ENCODE results near the gene CENPN. TPM values are rescaled to one million over a fixed set of nuclear protein-coding genes. Genes with fewer than 3 reads are reported as not detected.

The CENPN gene
- total and polyA plus RNA-seq, 3 donors from 2014 or later, result 11.5 to 39.1 (median 19.3) TPM

DNA sequence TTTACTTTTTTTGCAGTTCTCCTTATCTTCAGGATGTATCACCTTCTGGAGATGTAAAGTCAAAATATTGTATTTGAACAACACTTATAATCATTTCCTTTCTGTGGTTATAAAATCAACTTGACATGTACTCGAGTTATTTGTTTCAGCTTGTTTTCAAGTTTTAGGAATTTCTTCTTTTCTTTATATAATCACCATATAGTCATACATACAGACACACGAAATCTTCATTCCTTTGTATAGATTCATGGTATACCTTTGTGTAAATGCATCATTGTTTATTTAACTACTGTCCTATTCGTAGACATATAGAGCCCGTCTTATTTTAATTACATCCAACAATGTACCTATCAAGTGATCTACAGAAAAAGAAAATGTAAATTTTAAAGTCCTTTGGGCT is 40.4 kb upstream of the CENPN start:
- Histone ChIP-seq H3K27ac (no peak overlapping the region), H3K9me3 (no peaks in the 10 kb centered on the region), H3K36me3 (ENCODE audit: low read depth, missing control alignments) (no peaks in the 10 kb centered on the region), H3K4me3 (no peak overlapping the region), H3K27me3 (no peaks in the 10 kb centered on the region), H3K4me1 (no peaks in the 10 kb centered on the region)
- WGBS, 2 donors, result 91% methylated on average over 4 of the region's 4 CpGs
- DNase-seq, result no peak
- intact Hi-C loops (cut with DNase I; ENCODE audit: low total_unique reads), result no loop called here
- no peak for TF ChIP-seq POLR2A (IDR thresholded peaks at IDR 0.05)
- TF ChIP-seq, protein P1, sequence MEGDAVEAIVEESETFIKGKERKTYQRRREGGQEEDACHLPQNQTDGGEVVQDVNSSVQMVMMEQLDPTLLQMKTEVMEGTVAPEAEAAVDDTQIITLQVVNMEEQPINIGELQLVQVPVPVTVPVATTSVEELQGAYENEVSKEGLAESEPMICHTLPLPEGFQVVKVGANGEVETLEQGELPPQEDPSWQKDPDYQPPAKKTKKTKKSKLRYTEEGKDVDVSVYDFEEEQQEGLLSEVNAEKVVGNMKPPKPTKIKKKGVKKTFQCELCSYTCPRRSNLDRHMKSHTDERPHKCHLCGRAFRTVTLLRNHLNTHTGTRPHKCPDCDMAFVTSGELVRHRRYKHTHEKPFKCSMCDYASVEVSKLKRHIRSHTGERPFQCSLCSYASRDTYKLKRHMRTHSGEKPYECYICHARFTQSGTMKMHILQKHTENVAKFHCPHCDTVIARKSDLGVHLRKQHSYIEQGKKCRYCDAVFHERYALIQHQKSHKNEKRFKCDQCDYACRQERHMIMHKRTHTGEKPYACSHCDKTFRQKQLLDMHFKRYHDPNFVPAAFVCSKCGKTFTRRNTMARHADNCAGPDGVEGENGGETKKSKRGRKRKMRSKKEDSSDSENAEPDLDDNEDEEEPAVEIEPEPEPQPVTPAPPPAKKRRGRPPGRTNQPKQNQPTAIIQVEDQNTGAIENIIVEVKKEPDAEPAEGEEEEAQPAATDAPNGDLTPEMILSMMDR (IDR thresholded peaks at IDR 0.05), result no peak

DNA sequence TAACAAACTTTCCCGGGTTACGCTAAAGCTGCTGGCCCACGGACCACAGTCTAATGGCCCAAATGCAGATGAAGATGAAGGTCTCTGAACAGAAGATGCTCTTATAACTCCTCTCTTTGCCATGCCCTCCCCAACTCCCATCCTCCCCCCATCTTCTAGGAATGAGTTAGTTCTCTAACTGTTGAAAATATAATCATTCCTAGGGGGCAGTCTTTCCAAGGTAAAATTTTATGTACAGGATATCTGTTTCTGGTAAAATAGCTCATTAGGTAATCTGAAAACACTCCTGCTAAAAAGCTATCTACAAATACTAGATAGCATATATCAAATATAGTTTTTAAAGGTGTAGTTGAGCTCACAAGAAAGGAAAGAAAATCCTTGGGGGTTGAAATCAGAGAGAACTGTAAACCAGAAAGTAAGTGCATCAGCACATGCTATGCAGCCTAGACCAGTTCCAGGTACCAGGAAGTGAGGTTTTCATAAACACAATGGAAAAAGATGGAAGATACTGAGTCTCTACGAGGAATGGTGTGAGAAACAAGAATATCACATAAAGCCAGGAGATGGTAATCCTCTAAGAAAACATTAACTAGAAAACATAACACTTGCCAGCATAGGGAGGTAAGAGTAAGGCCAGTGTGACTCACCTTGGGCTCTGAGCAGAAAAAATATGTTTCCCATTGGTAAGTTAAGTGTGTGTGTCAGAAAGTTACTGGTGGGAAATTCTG is 38.5 kb upstream of the CENPN start:
- WGBS, 2 donors, result 95 to 97% methylated on average over 4 of the region's 4 CpGs
- no peaks in the 10 kb centered on the region for H3K27me3 ChIP-seq
- no peaks in the 10 kb centered on the region for H3K9me3 ChIP-seq
- no peaks in the 10 kb centered on the region for H3K4me1 ChIP-seq
- H3K27ac ChIP-seq, result no peak overlapping the region
- TF ChIP-seq, protein P1 (IDR thresholded peaks at IDR 0.05), result no peak
- TF ChIP-seq POLR2A (IDR thresholded peaks at IDR 0.05), result no peak
- DNase-seq, result no peak
- no peak overlapping the region for H3K4me3 ChIP-seq
- H3K36me3 ChIP-seq (ENCODE audit: low read depth, missing control alignments), result no peaks in the 10 kb centered on the region
- intact Hi-C loops (cut with DNase I; ENCODE audit: low total_unique reads), result no loop called here

DNA sequence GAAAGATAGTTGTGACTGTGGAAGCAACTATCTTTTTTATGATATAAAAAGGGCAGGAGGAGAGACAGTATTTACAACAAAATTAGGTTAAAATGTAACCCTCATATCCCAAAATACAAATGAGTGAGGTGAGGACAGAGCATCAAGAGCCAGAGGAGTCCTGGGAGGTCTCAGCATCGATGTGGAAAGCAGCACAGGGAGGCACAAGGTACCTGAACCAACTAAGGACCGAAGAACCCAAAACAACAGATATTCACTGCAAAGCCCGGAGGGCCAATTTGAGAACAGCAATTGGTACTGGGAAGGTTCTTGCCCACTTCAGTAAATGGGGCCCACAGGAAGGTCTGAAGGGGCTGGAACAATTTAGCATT is 37.9 kb upstream of the CENPN start:
- H3K9me3 ChIP-seq, result no peaks in the 10 kb centered on the region
- 95% methylated on average over 3 of the region's 3 CpGs for WGBS, 2 donors
- H3K27ac ChIP-seq, result no peak overlapping the region
- no peaks in the 10 kb centered on the region for H3K4me1 ChIP-seq
- H3K36me3 ChIP-seq (ENCODE audit: low read depth, missing control alignments), result no peaks in the 10 kb centered on the region
- no peak for TF ChIP-seq POLR2A (IDR thresholded peaks at IDR 0.05)
- TF ChIP-seq, protein P1 (IDR thresholded peaks at IDR 0.05), result no peak
- H3K27me3 ChIP-seq, result no peaks in the 10 kb centered on the region
- H3K4me3 ChIP-seq, result no peak overlapping the region
- no peak for DNase-seq
- intact Hi-C loops (cut with DNase I; ENCODE audit: low total_unique reads), result no loop called here

DNA sequence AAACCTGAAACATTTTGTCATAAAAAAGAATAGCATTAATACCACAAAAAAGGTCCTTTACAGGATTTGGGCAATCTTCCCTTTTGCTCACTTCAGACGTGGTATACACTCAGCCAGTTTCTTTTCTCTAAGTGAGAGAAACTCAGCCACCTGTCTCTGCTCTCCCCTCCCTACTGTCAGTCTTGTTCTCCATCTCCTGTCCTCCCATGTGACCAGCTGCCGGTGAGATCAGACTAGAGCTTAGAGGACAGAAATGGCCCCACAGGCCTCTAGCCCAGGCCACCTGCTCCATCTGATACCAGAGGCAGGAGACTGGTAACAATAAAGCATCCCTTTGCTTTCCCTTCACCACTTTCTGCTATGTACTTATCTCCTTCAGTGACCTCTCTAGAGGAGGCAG is 35.2 kb upstream of the CENPN start:
- Histone ChIP-seq H3K9me3 (no peaks in the 10 kb centered on the region), H3K4me3 (no peak overlapping the region), H3K36me3 (ENCODE audit: low read depth, missing control alignments) (no peaks in the 10 kb centered on the region), H3K27ac (no peak overlapping the region), H3K27me3 (no peaks in the 10 kb centered on the region), H3K4me1 (no peaks in the 10 kb centered on the region)
- intact Hi-C loops (cut with DNase I; ENCODE audit: low total_unique reads), result no loop called here
- TF ChIP-seq, protein P1 (IDR thresholded peaks at IDR 0.05), result no peak
- no peak for TF ChIP-seq POLR2A (IDR thresholded peaks at IDR 0.05)
- no peak for DNase-seq
- 82% methylated on average over 2 of the region's 2 CpGs for WGBS, 2 donors

DNA sequence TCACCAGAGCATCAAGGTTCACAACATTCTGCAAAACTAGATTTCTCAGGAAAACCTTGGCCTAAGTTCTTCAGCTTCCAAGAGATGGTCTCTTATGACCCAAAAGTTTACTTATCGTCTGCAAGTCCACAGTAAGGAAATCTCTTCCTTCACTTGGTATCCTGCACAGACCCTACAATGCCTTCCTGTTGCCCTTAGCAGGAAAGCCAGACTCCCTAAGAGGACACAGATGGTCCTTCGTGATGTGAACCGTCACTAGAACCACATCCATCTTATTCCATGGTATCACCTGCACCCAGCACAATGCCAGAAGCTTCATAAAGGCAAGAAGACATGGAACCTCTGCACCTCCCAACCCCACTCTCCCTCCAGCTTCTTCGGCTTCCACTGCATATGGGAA is 34.4 kb upstream of the CENPN start:
- no peaks in the 10 kb centered on the region for H3K36me3 ChIP-seq (ENCODE audit: low read depth, missing control alignments)
- TF ChIP-seq POLR2A (IDR thresholded peaks at IDR 0.05), result no peak
- TF ChIP-seq, protein P1 (IDR thresholded peaks at IDR 0.05), result no peak
- WGBS, 2 donors, result 85 to 92% methylated on average over 4 of the region's 4 CpGs
- H3K27ac ChIP-seq, result no peak overlapping the region
- no peaks in the 10 kb centered on the region for H3K4me1 ChIP-seq
- H3K27me3 ChIP-seq, result no peaks in the 10 kb centered on the region
- H3K4me3 ChIP-seq, result no peak overlapping the region
- intact Hi-C loops (cut with DNase I; ENCODE audit: low total_unique reads), result no loop called here
- H3K9me3 ChIP-seq, result no peaks in the 10 kb centered on the region
- DNase-seq, result no peak

All from testis (tissue), 3 donors.